Loucy (cell line): ENCODE measurements around the gene NELFA.

Source experiments
- CTCF ChIP-seq: fragments of 200-600 bp; sonication (generic); conservative IDR thresholded peaks from 2 replicates; pipeline ENCODE4 v1.5.1; 2014; ENCODE audit warnings: mild to moderate bottlenecking, antibody characterized with exemption, low read length
- EZH2phosphoT487 ChIP-seq: fragments of 200-600 bp; IDR thresholded peaks from 2 replicates; pipeline ENCODE4 v1.6.1; 2018; ENCODE audit warnings: antibody characterized with exemption, mild to moderate bottlenecking, moderate library complexity, borderline replicate concordance

DNA sequence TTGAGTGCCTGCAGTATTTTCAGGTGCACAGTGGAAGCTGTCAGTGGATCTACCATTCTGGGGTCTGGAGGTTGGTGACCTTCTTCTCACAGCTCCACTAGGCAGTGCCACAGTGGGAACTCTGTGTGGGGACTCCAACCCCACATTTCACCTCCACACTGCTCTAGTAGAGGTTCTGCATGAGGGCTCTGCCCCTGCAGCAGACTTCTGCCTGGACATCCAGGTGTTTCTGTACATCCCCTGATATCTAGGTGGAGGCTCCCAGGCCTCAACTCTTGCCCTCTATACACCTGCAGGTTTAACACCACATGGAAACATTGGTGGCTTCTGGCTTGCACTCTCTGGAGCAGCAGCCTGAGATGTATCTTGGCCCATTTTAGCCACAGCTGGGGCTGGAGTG, 17.0 kb upstream of the NELFA start:
- TF ChIP-seq CTCF (no peak), EZH2phosphoT487 (no peak)
